ENCODE results near the gene SMAD4.
"Not testable (repeated sequence)": the region's sequence is repeated elsewhere in the genome, so short reads cannot be mapped to it uniquely, and the experiment has no call there.

Gene SMAD4

GRCh38 chr18:51029694-51030536 is at the start of gene SMAD4:
TSS of gene SMAD4 (plus strand) at chr18:51030213. CDS start at chr18:51047047, 16,834 bp downstream.
- ATAC-seq (replicated peaks) (peak; percentile 83 to 85), DNase-seq (peak; percentile 95)
- H3K4me3 Mint-ChIP-seq, result peak within 1 kb of the TSS; percentile 98 to 100
- peaks cover 29 to 54% of the 10 kb centered on the region in 2 donors for H3K4me1 Mint-ChIP-seq
- H3K27me3 Mint-ChIP-seq, result no peaks in the 10 kb centered on the region
- H3K27ac Mint-ChIP-seq, result peak within 1 kb of the TSS; percentile 99
- H3K9me3 Mint-ChIP-seq, result no peaks in the 10 kb centered on the region
- H3K36me3 Mint-ChIP-seq, result peaks cover 12 to 16% of the 10 kb centered on the region in 2 donors

DNA sequence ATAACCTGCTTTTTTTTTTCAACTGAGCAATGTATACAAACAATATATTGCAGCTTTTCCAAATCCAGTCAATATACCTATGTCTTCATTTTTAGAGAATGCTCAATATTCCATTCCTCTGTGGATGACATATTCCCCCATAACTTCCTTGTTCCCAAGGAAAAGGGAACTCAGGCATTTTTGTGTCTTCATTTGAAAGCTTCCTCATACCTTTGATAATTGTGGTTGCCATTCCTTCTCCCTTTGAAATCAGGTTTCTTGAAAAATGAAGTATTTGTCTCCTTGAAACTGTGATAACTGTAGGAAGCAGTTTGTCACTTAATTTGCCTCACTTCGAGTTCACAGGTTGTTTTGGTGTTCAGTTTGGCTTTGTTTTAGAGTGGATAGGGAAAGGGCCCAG is 48.6 kb upstream of the SMAD4 start:
- Mint-ChIP-seq H3K36me3 (peaks cover 33 to 49% of the 10 kb centered on the region in 2 donors), H3K27ac (no peak overlapping the region), H3K4me1 (no peaks in the 10 kb centered on the region), H3K27me3 (no peaks in the 10 kb centered on the region), H3K9me3 (peaks cover 8 to 9% of the 10 kb centered on the region in 2 donors), H3K4me3 (no peak overlapping the region)
- ATAC-seq (replicated peaks) (no peak), DNase-seq (no peak)

GRCh38 chr18:50982086-50982801 is 47.8 kb upstream of the SMAD4 start:
- no peak overlapping the region for H3K4me3 Mint-ChIP-seq
- H3K27ac Mint-ChIP-seq, result no peak overlapping the region
- peaks cover 3 to 5% of the 10 kb centered on the region in 2 donors for H3K9me3 Mint-ChIP-seq
- no peak for DNase-seq
- H3K4me1 Mint-ChIP-seq, result peaks cover 0 to 3% of the 10 kb centered on the region in 2 donors
- H3K27me3 Mint-ChIP-seq, result no peaks in the 10 kb centered on the region
- ATAC-seq (replicated peaks), result no peak
- peaks cover 30 to 46% of the 10 kb centered on the region in 2 donors for H3K36me3 Mint-ChIP-seq

DNA sequence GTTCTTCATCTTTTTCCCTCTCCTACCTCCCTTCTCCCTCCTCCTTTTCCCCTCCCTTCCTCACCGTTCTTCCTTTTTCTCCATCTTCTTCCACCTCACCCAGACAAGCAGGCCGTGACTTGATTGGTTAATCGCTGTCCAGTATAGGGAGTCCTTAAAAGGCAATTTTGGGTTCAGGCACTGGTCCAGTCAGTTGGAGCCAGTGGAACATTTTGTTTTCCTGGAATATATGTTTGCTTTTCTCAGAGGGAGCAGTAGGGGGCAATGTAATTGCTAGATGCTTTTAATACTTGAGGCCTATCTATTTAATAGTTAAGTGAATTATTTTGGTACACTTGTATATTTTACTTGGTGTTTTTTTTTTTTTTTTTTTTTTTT is 47.2 kb upstream of the SMAD4 start:
- Mint-ChIP-seq H3K4me1 (peaks cover 0 to 3% of the 10 kb centered on the region in 2 donors), H3K27ac (no peak overlapping the region), H3K27me3 (no peaks in the 10 kb centered on the region), H3K36me3 (peaks cover 25 to 46% of the 10 kb centered on the region in 2 donors), H3K4me3 (no peak overlapping the region), H3K9me3 (peaks cover 3 to 5% of the 10 kb centered on the region in 2 donors)
- DNase-seq (no peak), ATAC-seq (replicated peaks) (no peak)

DNA sequence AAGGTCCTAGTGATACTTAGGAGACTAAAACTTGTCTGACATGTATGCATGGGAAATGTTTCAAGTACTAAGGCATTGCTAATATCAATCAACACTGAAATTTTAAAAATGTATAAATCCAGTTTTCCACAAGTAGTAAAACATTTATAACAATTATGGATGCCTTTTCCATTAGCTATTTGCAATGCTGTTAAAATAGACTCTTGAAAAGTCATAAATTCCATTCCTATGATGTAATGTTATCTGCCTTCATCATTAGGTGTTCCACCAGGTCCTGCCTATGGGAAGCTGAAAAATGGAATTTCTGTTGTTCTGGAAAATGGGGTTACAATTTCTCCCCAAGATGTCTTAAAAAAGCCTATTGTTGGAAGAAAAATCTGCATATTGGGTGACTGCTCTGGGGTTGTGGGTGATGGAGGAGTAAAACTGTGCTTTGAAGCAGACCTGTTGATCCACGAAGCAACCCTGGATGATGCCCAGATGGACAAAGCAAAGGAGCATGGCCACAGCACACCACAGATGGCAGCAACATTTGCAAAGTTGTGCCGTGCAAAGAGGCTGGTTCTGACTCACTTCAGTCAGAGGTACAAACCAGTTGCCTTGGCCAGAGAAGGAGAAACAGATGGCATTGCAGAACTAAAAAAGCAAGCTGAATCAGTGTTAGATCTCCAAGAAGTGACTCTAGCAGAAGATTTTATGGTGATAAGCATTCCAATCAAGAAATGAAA is 43.5 kb upstream of the SMAD4 start:
- Mint-ChIP-seq H3K27me3 (no peaks in the 10 kb centered on the region), H3K4me3 (no peak overlapping the region), H3K9me3 (no peaks in the 10 kb centered on the region), H3K27ac (no peak overlapping the region), H3K4me1 (peaks cover 0 to 3% of the 10 kb centered on the region in 2 donors), H3K36me3 (peaks cover 14 to 29% of the 10 kb centered on the region in 2 donors)
- no peak for ATAC-seq (replicated peaks)
- no peak for DNase-seq

DNA sequence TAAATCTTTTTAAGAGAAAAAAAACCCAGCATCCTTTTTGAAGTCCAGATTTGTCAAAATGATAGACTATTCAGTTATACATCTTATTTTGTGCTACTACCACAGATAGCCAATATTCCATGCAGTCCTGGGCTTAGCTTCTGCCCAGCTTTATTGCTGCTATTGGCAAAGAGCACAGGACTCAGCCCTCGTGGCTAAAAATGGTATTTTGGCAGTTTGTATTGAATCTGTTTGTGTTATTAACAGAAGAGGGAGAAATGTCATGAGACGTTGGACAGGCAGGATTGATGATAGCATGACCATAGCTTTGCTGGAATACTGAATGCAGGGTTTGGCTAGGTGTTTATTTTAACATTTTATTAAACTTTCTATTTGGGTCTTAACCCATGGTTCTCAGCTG is 42.8 kb upstream of the SMAD4 start:
- DNase-seq (no peak), ATAC-seq (replicated peaks) (no peak)
- Mint-ChIP-seq H3K27ac (no peak overlapping the region), H3K9me3 (no peaks in the 10 kb centered on the region), H3K27me3 (no peaks in the 10 kb centered on the region), H3K4me3 (no peak overlapping the region), H3K4me1 (peaks cover 0 to 3% of the 10 kb centered on the region in 2 donors), H3K36me3 (peaks cover 13 to 32% of the 10 kb centered on the region in 2 donors)

DNA sequence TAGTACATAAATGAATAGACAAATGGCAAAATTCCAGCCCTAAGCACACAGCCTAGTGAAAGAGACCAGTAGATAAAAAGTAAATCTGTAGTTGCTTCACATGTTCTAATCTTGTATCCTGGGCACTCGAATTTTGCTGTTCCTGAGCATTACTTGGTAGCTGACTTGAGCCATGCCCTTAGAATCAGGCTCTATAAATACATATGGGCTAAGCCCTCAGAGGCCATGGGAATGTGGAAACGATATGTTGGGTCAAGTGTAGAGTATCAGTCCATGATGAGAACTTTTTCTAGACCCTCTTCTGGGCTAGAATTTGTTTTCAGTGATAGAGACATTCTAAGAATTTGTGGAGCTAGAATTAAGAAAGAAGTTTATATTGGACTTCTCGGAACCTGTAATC is 40.3 kb upstream of the SMAD4 start:
- no peak for DNase-seq
- peaks cover 14 to 34% of the 10 kb centered on the region in 2 donors for H3K36me3 Mint-ChIP-seq
- H3K27ac Mint-ChIP-seq, result no peak overlapping the region
- no peak for ATAC-seq (replicated peaks)
- no peaks in the 10 kb centered on the region for H3K9me3 Mint-ChIP-seq
- H3K4me3 Mint-ChIP-seq, result no peak overlapping the region
- peaks cover 0 to 3% of the 10 kb centered on the region in 2 donors for H3K4me1 Mint-ChIP-seq
- H3K27me3 Mint-ChIP-seq, result no peaks in the 10 kb centered on the region

- DNase-seq, result no peak
- H3K36me3 Mint-ChIP-seq, result peaks cover 4 to 24% of the 10 kb centered on the region in 2 donors
- ATAC-seq (replicated peaks), result no peak
- no peak overlapping the region for H3K4me3 Mint-ChIP-seq
- no peaks in the 10 kb centered on the region for H3K4me1 Mint-ChIP-seq
- no peaks in the 10 kb centered on the region for H3K27me3 Mint-ChIP-seq
- H3K9me3 Mint-ChIP-seq, result peaks cover 2 to 4% of the 10 kb centered on the region in 2 donors
- no peak overlapping the region for H3K27ac Mint-ChIP-seq
These were observed 37.7 kb upstream of the SMAD4 start for GRCh38 chr18:50992351-50992762.

GRCh38 chr18:50994031-50994430 is 36.0 kb upstream of the SMAD4 start:
- Mint-ChIP-seq H3K27me3 (no peaks in the 10 kb centered on the region), H3K36me3 (peaks cover 4 to 17% of the 10 kb centered on the region in 2 donors), H3K9me3 (peaks cover 2 to 4% of the 10 kb centered on the region in 2 donors), H3K4me1 (no peaks in the 10 kb centered on the region), H3K4me3 (no peak overlapping the region), H3K27ac (no peak overlapping the region)
- no peak for DNase-seq
- no peak for ATAC-seq (replicated peaks)

DNA sequence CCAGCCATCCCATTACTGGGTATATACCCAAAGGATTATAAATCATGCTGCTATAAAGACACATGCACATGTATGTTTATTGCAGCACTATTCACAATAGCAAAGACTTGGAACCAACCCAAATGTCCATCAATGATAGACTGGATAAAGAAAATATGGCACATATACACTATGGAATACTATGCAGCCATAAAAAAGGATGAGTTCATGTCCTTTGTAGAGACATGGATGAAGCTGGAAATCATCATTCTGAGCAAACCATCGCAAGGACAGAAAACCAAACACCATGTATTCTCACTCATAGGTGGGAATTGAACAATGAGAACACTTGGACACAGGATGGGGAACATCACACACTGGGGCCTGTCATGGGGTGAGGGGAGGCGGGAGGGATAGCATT is 26.8 kb upstream of the SMAD4 start:
- H3K36me3 Mint-ChIP-seq, result peaks cover 20 to 24% of the 10 kb centered on the region in 2 donors
- ATAC-seq (replicated peaks); DNase-seq; H3K4me1 Mint-ChIP-seq; H3K27ac Mint-ChIP-seq; H3K27me3 Mint-ChIP-seq; H3K9me3 Mint-ChIP-seq; H3K4me3 Mint-ChIP-seq: not testable (repeated sequence)

- Mint-ChIP-seq H3K27ac (no peak overlapping the region), H3K4me1 (peaks cover 4 to 5% of the 10 kb centered on the region in 2 donors), H3K27me3 (no peaks in the 10 kb centered on the region), H3K4me3 (no peak overlapping the region), H3K36me3 (peaks cover 10% of the 10 kb centered on the region in 2 donors), H3K9me3 (peaks cover 4% of the 10 kb centered on the region in 2 donors)
- DNase-seq (no peak), ATAC-seq (replicated peaks) (no peak)
These were observed 23.8 kb upstream of the SMAD4 start for GRCh38 chr18:51006061-51006818.

- Mint-ChIP-seq H3K4me3 (no peak overlapping the region), H3K27me3 (no peaks in the 10 kb centered on the region), H3K9me3 (no peaks in the 10 kb centered on the region), H3K4me1 (peaks cover 4 to 5% of the 10 kb centered on the region in 2 donors), H3K36me3 (peaks cover under 1 to 3% of the 10 kb centered on the region in 2 donors), H3K27ac (no peak overlapping the region)
- DNase-seq, result no peak
- no peak for ATAC-seq (replicated peaks)
These were observed 22.8 kb upstream of the SMAD4 start for GRCh38 chr18:51006948-51007789.

GRCh38 chr18:51007790-51008139 is 22.2 kb upstream of the SMAD4 start:
- ATAC-seq (replicated peaks) (no peak), DNase-seq (no peak)
- Mint-ChIP-seq H3K4me1 (peaks cover 4 to 5% of the 10 kb centered on the region in 2 donors), H3K9me3 (no peaks in the 10 kb centered on the region), H3K27ac (no peak overlapping the region), H3K36me3 (peaks cover 0 to under 1% of the 10 kb centered on the region in 2 donors), H3K4me3 (no peak overlapping the region), H3K27me3 (no peaks in the 10 kb centered on the region)

All from stimulated activated naive B cell treated with anti-CD40 and anti-IgM and Interleukin-4, amounts not matched to agents 10 μg/mL and 1 μg/mL and 100 μg/mL, for 72 hours (primary cell).